OCI-LY3 (cell line): Measurements from ENCODE around the gene PLA2G4F.

Source experiments
- H2AFZ ChIP-seq: fragments of 200-600, 300-600 bp; shearing (Covaris generic); 2 replicates; pipeline ENCODE4 v1.6.0; 2014; ENCODE audit warnings: antibody characterized with exemption, low read depth, low read length
- H3K27ac ChIP-seq: fragments of 200-600, 300-600 bp; sonication (generic); 2 replicates; pipeline ENCODE4 v1.5.1; 2014; ENCODE audit warnings: mild to moderate bottlenecking, low read length, moderate library complexity, mixed read lengths
- H3K27me3 ChIP-seq: fragments of 200-600, 300-600 bp; sonication (generic); 2 replicates; pipeline ENCODE4 v1.6.1; 2014; ENCODE audit warnings: low read depth, low read length, mixed read lengths
- H3K36me3 ChIP-seq: fragments of 200-600, 300-600 bp; sonication (generic); replicated peaks from 2 replicates; pipeline ENCODE3; 2014; ENCODE audit warnings: low read depth, low read length, mixed read lengths
- H3K4me1 ChIP-seq: fragments of 300-600, 200-600 bp; sonication (generic); 2 replicates; pipeline ENCODE4 v1.6.1; 2014; ENCODE audit warnings: low read length, mixed read lengths
- H3K4me2 ChIP-seq: fragments of 200-600, 300-600 bp; sonication (generic); 2 replicates; pipeline ENCODE4 v1.6.1; 2014; ENCODE audit warnings: low read length, mixed read lengths
- H3K4me3 ChIP-seq: fragments of 300-600, 200-600 bp; sonication (generic); 2 replicates; pipeline ENCODE4 v1.5.1; 2014; ENCODE audit warnings: antibody characterized with exemption, mild to moderate bottlenecking, low read length, moderate library complexity
- H3K79me2 ChIP-seq: fragments of 300-600, 200-600 bp; shearing (Covaris generic); 2 replicates; pipeline ENCODE4 v1.6.1; 2014; ENCODE audit warnings: mild to moderate bottlenecking, low read length, mixed read lengths
- H3K9ac ChIP-seq: fragments of 300-600, 200-600 bp; shearing (Covaris generic); 2 replicates; pipeline ENCODE4 v1.6.0; 2014; ENCODE audit warnings: mild to moderate bottlenecking, low read length, moderate library complexity
- H3K9me3 ChIP-seq: fragments of 200-600, 300-600 bp; shearing (Covaris generic); 2 replicates; pipeline ENCODE4 v1.6.1; 2014; ENCODE audit warnings: low read length, mixed read lengths; ENCODE audit not compliant: insufficient read depth
- H4K20me1 ChIP-seq: fragments of 200-600, 300-600 bp; sonication (generic); 2 replicates; pipeline ENCODE4 v1.6.1; 2016; ENCODE audit warnings: low read length, mixed read lengths; ENCODE audit not compliant: insufficient read depth
- EZH2phosphoT487 ChIP-seq: fragments of 200-600 bp; shearing (Covaris generic); IDR thresholded peaks from 2 replicates; pipeline ENCODE4 v1.6.1; 2018; ENCODE audit warnings: antibody characterized with exemption, mixed run types, low read depth
- TF ChIP-seq, protein P1 (sequence below): fragments of 200-600, 300-600 bp; sonication (generic); IDR thresholded peaks from 2 replicates; pipeline ENCODE4 v1.5.1; 2014; ENCODE audit warnings: antibody characterized with exemption, low read length, low read depth

The PLA2G4F gene

DNA sequence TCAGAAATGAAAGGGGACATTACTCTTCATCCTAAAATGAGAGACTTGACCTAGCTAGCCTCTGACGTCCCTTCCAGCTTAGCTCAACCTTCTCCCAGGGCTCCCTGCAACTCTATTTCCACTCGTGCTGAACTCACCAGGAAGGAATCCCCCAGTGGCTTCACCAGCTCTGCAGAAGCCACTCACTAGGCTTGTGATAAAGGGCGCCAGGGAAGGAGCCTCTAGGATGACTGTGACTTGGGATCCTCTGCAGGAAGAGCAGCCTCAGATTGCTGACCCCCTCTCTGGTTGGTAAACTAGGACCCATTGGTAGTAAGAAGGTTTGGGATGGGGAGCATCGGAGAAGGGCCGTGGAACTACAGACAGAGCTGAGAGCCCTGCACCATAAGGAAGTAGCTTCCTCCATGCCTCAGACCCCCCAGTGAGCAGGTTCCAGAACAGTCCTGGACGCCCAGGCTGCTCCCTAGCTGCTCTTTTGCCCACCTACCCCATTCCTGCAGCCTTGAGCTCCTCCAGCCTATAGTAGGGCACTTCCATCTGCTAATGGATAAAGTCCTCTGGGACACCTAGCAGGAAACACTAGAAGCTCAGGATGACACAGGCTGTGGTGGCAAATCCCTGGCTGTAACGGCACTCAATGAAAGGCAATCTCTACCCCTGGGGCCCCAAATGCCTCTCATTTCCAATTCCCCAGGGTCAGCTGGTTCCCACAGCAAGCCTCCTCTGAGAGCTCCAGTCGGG is 26.0 kb downstream of the PLA2G4F start:
- Histone ChIP-seq H2AFZ (no peak overlapping the region), H3K9me3 (no peaks in the 10 kb centered on the region), H3K9ac (no peak overlapping the region), H3K36me3 (no peaks in the 10 kb centered on the region), H3K4me1 (peaks cover 14% of the 10 kb centered on the region), H3K27ac (no peak overlapping the region), H4K20me1 (no peaks in the 10 kb centered on the region), H3K4me3 (no peak overlapping the region), H3K79me2 (no peaks in the 10 kb centered on the region), H3K27me3 (peaks cover 14% of the 10 kb centered on the region), H3K4me2 (no peak overlapping the region)
- no peak for TF ChIP-seq EZH2phosphoT487
- TF ChIP-seq, protein P1, sequence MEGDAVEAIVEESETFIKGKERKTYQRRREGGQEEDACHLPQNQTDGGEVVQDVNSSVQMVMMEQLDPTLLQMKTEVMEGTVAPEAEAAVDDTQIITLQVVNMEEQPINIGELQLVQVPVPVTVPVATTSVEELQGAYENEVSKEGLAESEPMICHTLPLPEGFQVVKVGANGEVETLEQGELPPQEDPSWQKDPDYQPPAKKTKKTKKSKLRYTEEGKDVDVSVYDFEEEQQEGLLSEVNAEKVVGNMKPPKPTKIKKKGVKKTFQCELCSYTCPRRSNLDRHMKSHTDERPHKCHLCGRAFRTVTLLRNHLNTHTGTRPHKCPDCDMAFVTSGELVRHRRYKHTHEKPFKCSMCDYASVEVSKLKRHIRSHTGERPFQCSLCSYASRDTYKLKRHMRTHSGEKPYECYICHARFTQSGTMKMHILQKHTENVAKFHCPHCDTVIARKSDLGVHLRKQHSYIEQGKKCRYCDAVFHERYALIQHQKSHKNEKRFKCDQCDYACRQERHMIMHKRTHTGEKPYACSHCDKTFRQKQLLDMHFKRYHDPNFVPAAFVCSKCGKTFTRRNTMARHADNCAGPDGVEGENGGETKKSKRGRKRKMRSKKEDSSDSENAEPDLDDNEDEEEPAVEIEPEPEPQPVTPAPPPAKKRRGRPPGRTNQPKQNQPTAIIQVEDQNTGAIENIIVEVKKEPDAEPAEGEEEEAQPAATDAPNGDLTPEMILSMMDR: no peak

DNA sequence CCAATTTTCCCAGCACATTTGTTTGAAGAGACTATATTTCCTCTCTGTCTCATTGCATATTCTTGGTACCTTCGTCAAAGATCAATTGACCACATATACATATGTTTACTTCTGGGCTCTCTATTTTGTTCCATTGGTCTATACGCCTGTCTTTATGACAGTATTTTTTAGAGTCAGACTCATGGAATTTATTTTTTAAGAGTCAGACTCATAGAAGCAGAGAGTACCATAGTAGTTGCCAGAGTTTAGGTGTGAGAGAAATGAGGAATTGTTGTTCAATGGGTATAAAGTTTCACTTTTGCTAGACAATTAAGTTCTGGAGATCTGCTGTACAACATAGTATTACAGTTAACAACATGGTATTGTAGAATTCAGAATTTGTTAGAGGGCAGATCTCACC is 27.1 kb downstream of the PLA2G4F start:
- Histone ChIP-seq H3K9me3 (no peaks in the 10 kb centered on the region), H3K27ac (no peak overlapping the region), H3K36me3 (no peaks in the 10 kb centered on the region), H3K79me2 (no peaks in the 10 kb centered on the region), H3K27me3 (peaks cover 16% of the 10 kb centered on the region), H3K4me2 (no peak overlapping the region), H3K4me3 (no peak overlapping the region), H4K20me1 (no peaks in the 10 kb centered on the region), H2AFZ (no peak overlapping the region), H3K9ac (no peak overlapping the region), H3K4me1 (peaks cover 13% of the 10 kb centered on the region)
- TF ChIP-seq, protein P1: no peak
- TF ChIP-seq EZH2phosphoT487: no peak

DNA sequence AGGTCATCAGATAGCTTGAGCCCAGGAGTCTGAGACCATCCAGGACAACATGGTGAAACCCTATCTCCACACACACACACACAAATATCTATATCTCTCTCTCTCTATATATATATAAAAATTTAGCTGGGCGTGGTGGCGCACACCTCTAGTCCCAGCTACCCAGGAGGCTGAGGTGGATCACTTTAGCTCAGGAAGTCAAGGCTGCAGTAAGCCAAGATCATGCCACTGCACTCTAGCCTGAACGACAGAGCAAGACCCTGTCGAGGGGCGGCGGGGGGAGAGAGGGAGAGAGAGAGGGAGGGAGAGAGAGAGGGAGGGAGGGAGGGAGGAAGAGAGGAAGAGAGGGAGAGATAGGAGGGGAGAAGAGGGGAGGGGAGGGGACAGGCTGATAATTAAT is 28.0 kb downstream of the PLA2G4F start:
- Histone ChIP-seq H3K4me1 (peaks cover 4% of the 10 kb centered on the region), H3K27me3 (peaks cover 16% of the 10 kb centered on the region), H3K27ac (no peak overlapping the region), H4K20me1 (no peaks in the 10 kb centered on the region), H3K4me3 (no peak overlapping the region), H3K9ac (no peak overlapping the region), H3K4me2 (no peak overlapping the region), H3K79me2 (no peaks in the 10 kb centered on the region), H3K9me3 (no peaks in the 10 kb centered on the region), H2AFZ (no peak overlapping the region), H3K36me3 (no peaks in the 10 kb centered on the region)
- TF ChIP-seq, protein P1: no peak
- TF ChIP-seq EZH2phosphoT487: no peak

DNA sequence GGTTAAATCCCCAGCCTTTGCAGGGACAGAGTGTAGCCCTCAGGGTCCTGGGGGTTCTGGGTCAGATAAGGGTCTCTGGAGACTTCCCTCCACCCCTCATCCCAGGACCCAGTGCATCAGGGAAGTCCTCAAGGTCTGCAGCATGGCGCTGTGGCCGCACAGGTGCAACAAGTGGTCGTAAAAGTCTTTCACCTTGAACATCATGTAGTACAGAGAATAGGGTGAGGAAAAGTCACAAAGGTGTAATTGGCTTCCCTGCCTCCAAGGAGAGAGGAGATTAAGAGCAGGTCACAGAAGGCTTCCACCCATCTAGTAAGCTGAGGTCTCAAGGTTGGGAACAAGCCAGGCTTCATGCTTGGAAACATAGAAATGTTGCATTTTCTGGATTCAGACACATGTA is 32.9 kb downstream of the PLA2G4F start:
- H3K4me2 ChIP-seq: no peak overlapping the region
- no peaks in the 10 kb centered on the region for H3K9me3 ChIP-seq

More for the DNA sequence above, 32.9 kb downstream of the PLA2G4F start:
- no peaks in the 10 kb centered on the region for H3K4me1 ChIP-seq
- H3K4me3 ChIP-seq: no peak overlapping the region
- no peak overlapping the region for H2AFZ ChIP-seq
- H3K9ac ChIP-seq: no peak overlapping the region
- H3K27me3 ChIP-seq: peaks cover 15% of the 10 kb centered on the region
- no peaks in the 10 kb centered on the region for H4K20me1 ChIP-seq
- no peaks in the 10 kb centered on the region for H3K79me2 ChIP-seq
- H3K36me3 ChIP-seq: no peaks in the 10 kb centered on the region
- H3K27ac ChIP-seq: no peak overlapping the region
- TF ChIP-seq EZH2phosphoT487: no peak
- TF ChIP-seq, protein P1: no peak
